IMR-90 (cell line): Measurements from ENCODE around the gene FRMPD4. TPM values are rescaled to one million over a fixed set of nuclear protein-coding genes. Genes with fewer than 3 reads are reported as not detected.

ENCODE experiments used
- ATAC-seq: fragments of 200-7000 bp; cut with Tn5 transposase; 2 replicates; pipeline ENCODE4 v1.9.1; 2020; ENCODE audit warnings: low read depth, mild to moderate bottlenecking, moderate library complexity
- BruUV-seq: library from RNA; stranded (reverse); fragments of 400-500 nt; replicated peaks from 2 replicates; lab custom pipeline; 2021; lab: Mats Ljungman, UMichigan
- CTCF ChIA-PET: fragments of 300-600 bp; formaldehyde crosslinking; extraction: SDS; loops from one replicate; lab custom pipeline; 2021; ENCODE audit warnings: antibody characterized with exemption; lab: Yijun Ruan, JAX
- POLR2A ChIA-PET: fragments of 300-600 bp; sonication (Branson Sonifier 250); formaldehyde crosslinking; loops from one replicate; lab custom pipeline; 2022; ENCODE audit warnings: antibody characterized with exemption; ENCODE audit not compliant: unreplicated experiment; lab: Charles Lee
- DNase-seq: peaks from one replicate; pipeline ENCODE4 v3.0.0; 2013
- H2AFZ ChIP-seq: replicated peaks from 2 replicates; pipeline ENCODE3; 2013; ENCODE audit warnings: low read length, mild to moderate bottlenecking; ENCODE audit not compliant: poor library complexity
- H2AK5ac ChIP-seq: 2 replicates; pipeline ENCODE4 v1.6.1; 2013; ENCODE audit warnings: low read depth, low read length, inconsistent platforms
- H2AK9ac ChIP-seq: replicated peaks from 2 replicates; pipeline ENCODE3; 2013; ENCODE audit warnings: mild to moderate bottlenecking, low read depth, low read length, moderate library complexity; ENCODE audit not compliant: poor library complexity
- H2BK120ac ChIP-seq: 2 replicates; pipeline ENCODE4 v1.6.1; 2013; ENCODE audit warnings: low read depth, low read length, inconsistent platforms
- H2BK15ac ChIP-seq: 3 replicates; pipeline ENCODE4 v1.6.1; 2013; ENCODE audit warnings: low read depth, low read length, inconsistent platforms
- H2BK20ac ChIP-seq: 2 replicates; pipeline ENCODE4 v1.6.1; 2013; ENCODE audit warnings: low read depth, mild to moderate bottlenecking, inconsistent platforms, low read length, moderate library complexity
- H2BK5ac ChIP-seq: 2 replicates; pipeline ENCODE4 v1.6.1; 2013; ENCODE audit warnings: mild to moderate bottlenecking, low read depth, low read length, inconsistent platforms; ENCODE audit not compliant: poor library complexity, severe bottlenecking
- H3K14ac ChIP-seq: replicated peaks from 2 replicates; pipeline ENCODE4 v1.6.1; 2013; ENCODE audit warnings: low read depth, low read length, inconsistent platforms
- H3K18ac ChIP-seq: 2 replicates; pipeline ENCODE4 v1.6.1; 2013; ENCODE audit warnings: low read depth, low read length, control low read depth
- H3K23ac ChIP-seq: 2 replicates; pipeline ENCODE4 v1.6.1; 2013; ENCODE audit warnings: low read depth, low read length, inconsistent platforms
- H3K27ac ChIP-seq: 2 replicates; pipeline ENCODE4 v1.5.1; 2013; ENCODE audit warnings: mild to moderate bottlenecking, control low read depth, low read length; ENCODE audit not compliant: insufficient read depth
- H3K27me3 ChIP-seq: 2 replicates; pipeline ENCODE4 v1.6.1; 2013; ENCODE audit warnings: low read length; ENCODE audit not compliant: control insufficient read depth, insufficient read depth
- H3K36me3 ChIP-seq: 2 replicates; pipeline ENCODE4 v1.6.1; 2013; ENCODE audit warnings: low read length, mixed read lengths; ENCODE audit not compliant: control insufficient read depth, insufficient read depth
- H3K4ac ChIP-seq: 2 replicates; pipeline ENCODE4 v1.6.1; 2013; ENCODE audit warnings: low read depth, low read length, inconsistent platforms
- H3K4me1 ChIP-seq: 2 replicates; pipeline ENCODE4 v1.6.1; 2013; ENCODE audit warnings: low read length, mixed read lengths; ENCODE audit not compliant: control insufficient read depth, insufficient read depth
- H3K4me2 ChIP-seq: 2 replicates; pipeline ENCODE4 v1.6.1; 2013; ENCODE audit warnings: low read depth, mild to moderate bottlenecking, control low read depth, low read length, moderate library complexity
- H3K4me3 ChIP-seq: 2 replicates; pipeline ENCODE4 v1.5.1; 2013; ENCODE audit warnings: low read depth, mild to moderate bottlenecking, control low read depth, low read length, moderate library complexity; ENCODE audit not compliant: insufficient read depth
- H3K56ac ChIP-seq: 2 replicates; pipeline ENCODE4 v1.6.1; 2013; ENCODE audit warnings: low read length, inconsistent platforms; ENCODE audit not compliant: insufficient read depth; ENCODE audit errors: extremely low read depth
- H3K79me1 ChIP-seq, 2 experiments: 2 replicates each; pipeline ENCODE4 v1.6.1; 2013; ENCODE audit warnings: low read length in 2 of 2, inconsistent platforms in 1 of 2, low read depth in 1 of 2
- H3K9ac ChIP-seq: 2 replicates; pipeline ENCODE4 v1.6.1; 2013; ENCODE audit warnings: low read depth, low read length, control low read depth
- H3K9me1 ChIP-seq: 2 replicates; pipeline ENCODE4 v1.6.1; 2013; ENCODE audit warnings: low read length, inconsistent platforms; ENCODE audit not compliant: insufficient read depth
- H3K9me3 ChIP-seq: 2 replicates; pipeline ENCODE4 v1.6.1; 2013; ENCODE audit warnings: low read length; ENCODE audit not compliant: control insufficient read depth, insufficient read depth
- H4K20me1 ChIP-seq: 2 replicates; pipeline ENCODE4 v1.6.1; 2013; ENCODE audit warnings: low read length, inconsistent platforms; ENCODE audit not compliant: insufficient read depth
- H4K5ac ChIP-seq: 2 replicates; pipeline ENCODE4 v1.6.1; 2013; ENCODE audit warnings: mild to moderate bottlenecking, low read depth, low read length, control low read depth
- H4K8ac ChIP-seq, 2 experiments: 2 replicates each; pipeline ENCODE4 v1.6.1; 2013; ENCODE audit warnings: low read depth in 2 of 2, low read length in 2 of 2, control low read depth in 1 of 2, inconsistent platforms in 1 of 2
- H4K91ac ChIP-seq: 2 replicates; pipeline ENCODE4 v1.6.1; 2013; ENCODE audit warnings: low read depth, low read length, inconsistent platforms; ENCODE audit not compliant: insufficient read depth
- BHLHE40 ChIP-seq: fragments of 150-350 bp; IDR thresholded peaks from 2 replicates; pipeline ENCODE4 v1.6.1; 2016; ENCODE audit warnings: mild to moderate bottlenecking, low read depth, low read length
- CEBPB ChIP-seq: IDR thresholded peaks from 2 replicates; pipeline ENCODE4 v1.6.1; 2012; ENCODE audit warnings: low read depth, low read length, improper control_type of control experiment
- CHD1 ChIP-seq: IDR thresholded peaks from 2 replicates; pipeline ENCODE4 v1.6.1; 2012; ENCODE audit warnings: low read depth, low read length, improper control_type of control experiment
- CTCF ChIP-seq: conservative IDR thresholded peaks from 2 replicates; pipeline ENCODE4 v1.5.1; 2012; ENCODE audit warnings: mild to moderate bottlenecking, low read depth, low read length, improper control_type of control experiment
- ELK1 ChIP-seq: fragments of 150-350 bp; IDR thresholded peaks from 2 replicates; pipeline ENCODE4 v1.6.1; 2016; ENCODE audit warnings: low read depth, mild to moderate bottlenecking, low read length, moderate library complexity, borderline replicate concordance
- FOS ChIP-seq: fragments of 150-350 bp; IDR thresholded peaks from 2 replicates; pipeline ENCODE4 v1.6.1; 2016; ENCODE audit warnings: low read depth, low read length
- MAFK ChIP-seq: IDR thresholded peaks from 2 replicates; pipeline ENCODE4 v1.6.1; 2012; ENCODE audit warnings: low read depth, low read length, improper control_type of control experiment
- MXI1 ChIP-seq: IDR thresholded peaks from 2 replicates; pipeline ENCODE4 v1.6.1; 2012; ENCODE audit warnings: low read depth, mild to moderate bottlenecking, low read length, moderate library complexity, borderline replicate concordance
- NFE2L2 ChIP-seq: fragments of 150-350 bp; IDR thresholded peaks from 2 replicates; pipeline ENCODE4 v1.6.1; 2016; ENCODE audit warnings: low read depth, mild to moderate bottlenecking, low read length
- RAD21 ChIP-seq: IDR thresholded peaks from 2 replicates; pipeline ENCODE4 v1.6.1; 2012; ENCODE audit warnings: low read length, improper control_type of control experiment
- RCOR1 ChIP-seq: IDR thresholded peaks from 2 replicates; pipeline ENCODE4 v1.6.1; 2012; ENCODE audit warnings: mild to moderate bottlenecking, low read length, improper control_type of control experiment; ENCODE audit not compliant: insufficient replicate concordance
- RFX5 ChIP-seq: IDR thresholded peaks from 2 replicates; pipeline ENCODE4 v1.8.0; 2012; ENCODE audit warnings: low read depth, mild to moderate bottlenecking, low read length, moderate library complexity
- WGBS, 2 experiments: methylation state at CpG; one replicate each; pipeline versions ENCODE4 v1.1.5 to v1.1.7; 2013; ENCODE audit warnings: missing lambda C conversion rate in 2 of 2; ENCODE audit not compliant: insufficient read length in 1 of 2; ENCODE audit errors: extremely low coverage in 2 of 2; 5-methylcytosine and 5-hydroxymethylcytosine counted together
- dilution Hi-C: fragments of 300-500 bp; cut with HindIII; formaldehyde crosslinking; loops from one replicate; pipeline ENCODE4 v1.14.3; 2018; ENCODE audit warnings: low sequenced_read_pairs; ENCODE audit not compliant: unreplicated experiment
- in situ Hi-C: fragments of 300-500 bp; cut with MboI; formaldehyde crosslinking; loops from 3 replicates; pipeline ENCODE4 v1.14.3; 2019; ENCODE audit warnings: low sequenced_read_pairs, inconsistent platforms, mixed read lengths
- intact Hi-C: fragments of 100-400 bp; cut with micrococcal nuclease; formaldehyde crosslinking; loops from 2 replicates; pipeline ENCODE4 v1.10.0; 2022
- polyA plus RNA-seq, 3 experiments: library from polyadenylated mRNA; depleted of rRNA; stranded (reverse); fragments of >200 nt; gene quantifications; 2 replicates each; pipeline ENCODE4 v1.2.3, GENCODE V29; 2012; ENCODE audit warnings: low replicate concordance in 1 of 3
- total RNA-seq: library from RNA; depleted of rRNA; stranded (reverse); fragments of >200 nt; gene quantifications from 2 replicates; pipeline ENCODE4 v1.2.3, GENCODE V29; 2012

FRMPD4 gene
- total and polyA plus RNA-seq, 2 of the 4 experiments (the other 2 are of a cell fraction), result 0.53 to 1.1 TPM

DNA sequence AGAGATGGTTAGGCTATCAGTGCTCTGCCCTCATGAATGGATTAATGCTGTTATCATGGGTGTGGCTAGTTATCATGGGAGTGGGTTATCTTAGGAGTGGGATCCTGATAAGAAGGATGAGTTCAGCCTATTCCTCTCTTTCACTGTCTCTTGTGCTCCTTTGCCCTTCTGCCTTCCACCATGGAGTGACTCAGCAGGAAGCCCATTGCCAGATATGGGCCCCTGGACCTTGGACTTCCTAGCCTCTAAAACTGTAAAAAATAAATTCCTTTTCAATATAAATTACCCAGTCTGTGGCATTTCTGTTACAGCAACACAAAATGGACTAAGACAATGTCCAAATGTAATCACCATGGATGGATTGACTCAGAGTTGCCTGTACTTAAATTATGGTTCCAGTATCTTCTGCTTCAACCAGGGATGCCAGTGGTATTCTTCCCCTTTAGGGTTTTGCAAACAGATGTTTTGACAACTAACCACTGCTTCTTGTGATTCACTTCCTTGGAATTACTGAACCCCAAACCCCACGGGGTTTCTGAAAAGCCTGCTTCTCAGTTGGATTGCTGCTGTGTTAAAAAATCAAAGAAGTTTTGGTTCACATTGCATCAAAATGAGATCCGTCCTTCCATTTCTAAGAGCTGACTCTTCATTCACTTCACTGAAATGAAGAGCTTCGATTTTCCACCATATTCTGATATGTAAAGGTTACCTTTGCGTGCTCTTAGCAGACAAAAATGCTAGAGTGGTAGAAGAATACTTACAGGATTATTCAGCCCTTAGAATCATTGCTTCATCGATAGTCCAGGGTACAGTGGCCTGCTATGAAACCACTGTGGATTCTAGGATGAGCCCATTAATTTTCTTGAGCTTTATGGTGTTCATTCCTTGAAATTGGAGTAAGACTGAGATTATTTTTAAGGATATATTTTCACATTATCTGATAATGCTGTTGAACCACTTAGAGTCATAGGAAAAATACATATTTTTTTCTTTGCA is 107.7 kb downstream of the FRMPD4 start:
- no peaks in the 10 kb centered on the region for H3K36me3 ChIP-seq
- H3K18ac ChIP-seq, result peak overlapping the region; percentile 85
- no peak overlapping the region for H3K4me3 ChIP-seq
- POLR2A ChIA-PET, result no interaction called here
- no CpG with 5 or more reads among the region's 5 CpGs for WGBS, 2 experiments
- DNase-seq (peak; percentile 57), ATAC-seq (peak; percentile 64)
- peak overlapping the region; percentile 93 for H2BK15ac ChIP-seq
- CTCF ChIA-PET, result no interaction called here
- H3K4me1 ChIP-seq, result no peaks in the 10 kb centered on the region; the same call in 1 of the 2 replicates
- peak overlapping the region; percentile 36; the same call in 1 of the 2 replicates for H3K56ac ChIP-seq
- H3K27ac ChIP-seq, result peak overlapping the region; percentile 29; the same call in 1 of the 2 replicates
- no peaks in the 10 kb centered on the region for H3K9me3 ChIP-seq
- no peaks in the 10 kb centered on the region for H4K20me1 ChIP-seq
- no peak overlapping the region for H2AK9ac ChIP-seq
- BruUV-seq, result no TSS peak
- no peaks in the 10 kb centered on the region for H3K79me1 ChIP-seq
- peak overlapping the region; percentile 87 for H4K91ac ChIP-seq
- H4K8ac ChIP-seq, result peak overlapping the region; percentile 80 to 83
- peak overlapping the region; percentile 22; the same call in 1 of the 2 replicates for H3K4me2 ChIP-seq
- H2BK20ac ChIP-seq, result peak overlapping the region; percentile 86
- H2BK5ac ChIP-seq, result peak overlapping the region; percentile 98
- no peak for TF ChIP-seq RFX5
- no peak for TF ChIP-seq RAD21
- no peak for TF ChIP-seq FOS
- TF ChIP-seq MAFK, result no peak
- no peak for TF ChIP-seq RCOR1
- peak; percentile 52; the same call in 1 of the 2 replicates for TF ChIP-seq NFE2L2
- TF ChIP-seq BHLHE40, result no peak
- no peak for TF ChIP-seq MXI1
- TF ChIP-seq CHD1, result no peak
- TF ChIP-seq ELK1, result no peak
- TF ChIP-seq CEBPB, result peak; percentile 39; the same call in 1 of the 2 replicates
- no peak for TF ChIP-seq CTCF
- peak overlapping the region; percentile 87 for H3K23ac ChIP-seq
- peak overlapping the region; percentile 82; the same call in 1 of the 2 replicates for H3K4ac ChIP-seq
- H2AFZ ChIP-seq, result no peak overlapping the region
- H3K9ac ChIP-seq, result no peak overlapping the region
- intact Hi-C loops, result no loop called here
- peaks cover 2% of the 10 kb centered on the region; the same call in 1 of the 2 replicates for H3K9me1 ChIP-seq
- peak overlapping the region; percentile 82 for H3K14ac ChIP-seq
- peak overlapping the region; percentile 50; the same call in 1 of the 2 replicates for H4K5ac ChIP-seq
- in situ Hi-C loops, result no loop called here
- H2AK5ac ChIP-seq, result peak overlapping the region; percentile 58; the same call in 1 of the 2 replicates
- peak overlapping the region; percentile 89 for H2BK120ac ChIP-seq
- H3K27me3 ChIP-seq, result no peaks in the 10 kb centered on the region
- dilution Hi-C loops, result no loop called here
